Measurements from ENCODE around the gene CKAP5. TPM values are rescaled to one million over a fixed set of nuclear protein-coding genes. Genes with fewer than 3 reads are reported as not detected.

CKAP5 gene
- total and polyA plus RNA-seq, 2 experiments from 2014 or later: 67.9 to 120 TPM

- Histone ChIP-seq H3K27me3 (ENCODE audit: insufficient read depth) (no peaks in the 10 kb centered on the region), H3K4me3 (no peak overlapping the region), H4K20me1 (replicated peaks; ENCODE audit: insufficient read depth) (no peaks in the 10 kb centered on the region; the same call in none of the 2 replicates), H3K9me2 (ENCODE audit: insufficient read depth) (no peaks in the 10 kb centered on the region), H3K4me2 (no peak overlapping the region), H3K36me3 (ENCODE audit: insufficient read depth) (peaks cover 26% of the 10 kb centered on the region), H3F3A (replicated peaks; ENCODE audit: low read depth) (no peaks in the 10 kb centered on the region), H3K27ac (ENCODE audit: low read depth) (no peak overlapping the region), H3K4me1 (ENCODE audit: insufficient read depth) (no peaks in the 10 kb centered on the region), H2AFZ (no peak overlapping the region), H3K79me2 (replicated peaks; ENCODE audit: insufficient read depth) (peaks cover 19% of the 10 kb centered on the region)
- H3K27ac Mint-ChIP-seq: no peak overlapping the region
- no peak for DNase-seq (ENCODE audit: low spot score)
- peaks cover 49% of the 10 kb centered on the region for H3K36me3 Mint-ChIP-seq (ENCODE audit: low read depth)
- peaks cover 11% of the 10 kb centered on the region for H3K27me3 Mint-ChIP-seq (ENCODE audit: insufficient read depth, low read depth, poor library complexity)
- no peaks in the 10 kb centered on the region for H3K9me3 Mint-ChIP-seq
- H3K4me1 Mint-ChIP-seq: peaks cover 5% of the 10 kb centered on the region
- no peak overlapping the region for H3K4me3 Mint-ChIP-seq
- no peak for TF ChIP-seq ETS1 (IDR thresholded peaks at IDR 0.05)
- no peak for TF ChIP-seq NANOG (IDR thresholded peaks at IDR 0.05; ENCODE audit: borderline replicate concordance)
- no peak for TF ChIP-seq EZH2 (IDR thresholded peaks at IDR 0.05; ENCODE audit: low read depth, unreplicated experiment)
- no peak for TF ChIP-seq POLR2AphosphoS5 (IDR thresholded peaks at IDR 0.05; ENCODE audit: low read depth)
- TF ChIP-seq CTCF (conservative IDR thresholded peaks at IDR 0.05; ENCODE audit: low read depth in 2 of 2): no peak
- no peak for TF ChIP-seq JUNB (IDR thresholded peaks at IDR 0.05; ENCODE audit: unreplicated experiment)
- TF ChIP-seq REST (IDR thresholded peaks at IDR 0.05; ENCODE audit: unreplicated experiment): no peak
- no peak for TF ChIP-seq STAT1 (IDR thresholded peaks at IDR 0.05; ENCODE audit: unreplicated experiment)
- no peak for TF ChIP-seq EZH2phosphoT487 (IDR thresholded peaks at IDR 0.05; ENCODE audit: unreplicated experiment)
- TF ChIP-seq CREB1 (CRISPR knock-in tag; IDR thresholded peaks at IDR 0.05; ENCODE audit: low read depth): no peak
- no peak for TF ChIP-seq ZNF114 (CRISPR knock-in tag; IDR thresholded peaks at IDR 0.05)
- TF ChIP-seq ZNF331 (CRISPR knock-in tag; IDR thresholded peaks at IDR 0.05; ENCODE audit: low read depth): no peak
- no peak for TF ChIP-seq ZNF462 (CRISPR knock-in tag; IDR thresholded peaks at IDR 0.05)
- no peak for ATAC-seq
Observed at GRCh38 chr11:46705070-46705688, 140.9 kb downstream of the CKAP5 start.

Data from GM23338 (cell line).